Measurements from ENCODE around the gene MASP1.

DNA sequence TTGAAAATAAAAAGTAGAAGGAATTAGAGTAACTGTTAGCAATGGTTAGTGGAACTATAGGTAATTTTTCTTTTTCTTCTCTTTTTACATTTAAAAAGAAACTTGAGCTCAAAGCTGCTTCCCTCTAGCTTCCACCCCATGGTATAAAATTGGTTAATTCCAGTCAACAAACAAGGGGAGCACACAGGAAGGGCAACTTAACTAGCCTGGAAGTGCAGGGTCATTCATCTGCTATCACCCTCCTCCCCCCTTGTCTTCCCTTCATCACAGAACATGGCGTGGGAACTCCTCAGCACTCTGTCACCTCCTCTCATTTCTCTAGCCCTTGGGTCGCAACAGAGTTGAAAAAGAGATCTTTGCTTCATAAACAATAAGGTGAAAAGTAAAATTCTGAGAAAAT, 20.0 kb downstream of the MASP1 start:
- TF ChIP-seq RAD21 (conservative IDR thresholded peaks at IDR 0.05 in 1 of 2, IDR thresholded peaks at IDR 0.05 in 1 of 2) (no peak), NR3C1 (IDR thresholded peaks at IDR 0.05) (no peak)
- TF ChIP-seq, protein P1, sequence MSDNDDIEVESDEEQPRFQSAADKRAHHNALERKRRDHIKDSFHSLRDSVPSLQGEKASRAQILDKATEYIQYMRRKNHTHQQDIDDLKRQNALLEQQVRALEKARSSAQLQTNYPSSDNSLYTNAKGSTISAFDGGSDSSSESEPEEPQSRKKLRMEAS (IDR thresholded peaks at IDR 0.05), result no peak
